WTC11 (cell line): ENCODE results near the gene RHOH.

Source experiments
- AFF4 ChIP-seq: sonication (generic); formaldehyde crosslinking; IDR thresholded peaks from 2 replicates; pipeline ENCODE4 v1.8.1; 2023; ENCODE audit warnings: mild to moderate bottlenecking, missing genetic modification reagents, borderline replicate concordance
- ATF6 ChIP-seq: sonication (generic); formaldehyde crosslinking; IDR thresholded peaks from 2 replicates; pipeline ENCODE4 v1.8.1; 2023; ENCODE audit warnings: mild to moderate bottlenecking, missing genetic modification reagents
- CREB1 ChIP-seq: sonication (generic); formaldehyde crosslinking; IDR thresholded peaks from 2 replicates; pipeline ENCODE4 v1.8.0; 2023; ENCODE audit warnings: mild to moderate bottlenecking, missing genetic modification reagents
- CTCF ChIP-seq: fragments of 200-600 bp; IDR thresholded peaks from 2 replicates; pipeline ENCODE4 v1.8.0; 2022; ENCODE audit warnings: antibody characterized with exemption
- E2F4 ChIP-seq: sonication (generic); formaldehyde crosslinking; IDR thresholded peaks from 2 replicates; pipeline ENCODE4 v1.8.1; 2022; ENCODE audit warnings: low read depth, mild to moderate bottlenecking, moderate library complexity, missing genetic modification reagents, borderline replicate concordance
- FOXP1 ChIP-seq: sonication (generic); formaldehyde crosslinking; IDR thresholded peaks from 2 replicates; pipeline ENCODE4 v1.8.0; 2022; ENCODE audit warnings: missing genetic modification reagents, mild to moderate bottlenecking, moderate library complexity, borderline replicate concordance
- HMGXB4 ChIP-seq: sonication (generic); formaldehyde crosslinking; IDR thresholded peaks from 2 replicates; pipeline ENCODE4 v1.8.1; 2023; ENCODE audit warnings: mild to moderate bottlenecking, moderate library complexity, missing genetic modification reagents
- MAX ChIP-seq: sonication (generic); formaldehyde crosslinking; IDR thresholded peaks from 2 replicates; pipeline ENCODE4 v1.8.0; 2022; ENCODE audit warnings: mild to moderate bottlenecking, missing genetic modification reagents
- NFYB ChIP-seq: sonication (generic); formaldehyde crosslinking; conservative IDR thresholded peaks from 2 replicates; pipeline ENCODE4 v1.8.0; 2022; ENCODE audit warnings: low read depth, missing genetic modification reagents
- PREB ChIP-seq: sonication (generic); formaldehyde crosslinking; IDR thresholded peaks from 2 replicates; pipeline ENCODE4 v1.8.1; 2022; ENCODE audit warnings: mild to moderate bottlenecking, missing genetic modification reagents, moderate library complexity, borderline replicate concordance
- STAT6 ChIP-seq: sonication (generic); formaldehyde crosslinking; conservative IDR thresholded peaks from 2 replicates; pipeline ENCODE4 v1.8.1; 2023; ENCODE audit warnings: mild to moderate bottlenecking, low read depth, missing genetic modification reagents, moderate library complexity
- USF2 ChIP-seq: sonication (generic); formaldehyde crosslinking; IDR thresholded peaks from 2 replicates; pipeline ENCODE4 v1.8.1; 2023; ENCODE audit warnings: mild to moderate bottlenecking, missing genetic modification reagents, moderate library complexity
- ZNF281 ChIP-seq: sonication (generic); formaldehyde crosslinking; IDR thresholded peaks from 2 replicates; pipeline ENCODE4 v1.8.0; 2023; ENCODE audit warnings: mild to moderate bottlenecking, missing genetic modification reagents

GRCh38 chr4:40262861-40263260, 66.0 kb downstream of the RHOH start:
- TF ChIP-seq FOXP1 (CRISPR knock-in tag) (no peak), STAT6 (CRISPR knock-in tag) (no peak), AFF4 (CRISPR knock-in tag) (no peak), CTCF (no peak), E2F4 (CRISPR knock-in tag) (no peak), NFYB (no peak), CREB1 (CRISPR knock-in tag) (no peak), USF2 (CRISPR knock-in tag) (no peak), HMGXB4 (CRISPR knock-in tag) (no peak), ATF6 (CRISPR knock-in tag) (no peak), ZNF281 (CRISPR knock-in tag) (no peak), MAX (CRISPR knock-in tag) (no peak), PREB (CRISPR knock-in tag) (no peak)
